ENCODE data around the gene LHX2. TPM values are rescaled to one million over a fixed set of nuclear protein-coding genes. Genes with fewer than 3 reads are reported as not detected.

LHX2 gene
- total RNA-seq, 2 donors from 2014 or later, result not detected

- H3K4me1 ChIP-seq, result peaks cover 33% of the 10 kb centered on the region
- H3K36me3 ChIP-seq (replicated peaks in 1 of 2; ENCODE audit: insufficient read depth in 1 of 2, low read depth in 2 of 2), result no peaks in the 10 kb centered on the region
- no peak for DNase-seq
- intact Hi-C loops (cut with DNase I), result no loop called here
- ATAC-seq, result no peak
- no peak overlapping the region for H3K27ac ChIP-seq
- no peaks in the 10 kb centered on the region for H3K9me3 ChIP-seq
- no peak overlapping the region for H3K4me3 ChIP-seq
- peaks cover 0 to 54% of the 10 kb centered on the region in 2 donors for H3K27me3 ChIP-seq
- TF ChIP-seq POLR2A (IDR thresholded peaks at IDR 0.05), result no peak
- TF ChIP-seq, protein P1, sequence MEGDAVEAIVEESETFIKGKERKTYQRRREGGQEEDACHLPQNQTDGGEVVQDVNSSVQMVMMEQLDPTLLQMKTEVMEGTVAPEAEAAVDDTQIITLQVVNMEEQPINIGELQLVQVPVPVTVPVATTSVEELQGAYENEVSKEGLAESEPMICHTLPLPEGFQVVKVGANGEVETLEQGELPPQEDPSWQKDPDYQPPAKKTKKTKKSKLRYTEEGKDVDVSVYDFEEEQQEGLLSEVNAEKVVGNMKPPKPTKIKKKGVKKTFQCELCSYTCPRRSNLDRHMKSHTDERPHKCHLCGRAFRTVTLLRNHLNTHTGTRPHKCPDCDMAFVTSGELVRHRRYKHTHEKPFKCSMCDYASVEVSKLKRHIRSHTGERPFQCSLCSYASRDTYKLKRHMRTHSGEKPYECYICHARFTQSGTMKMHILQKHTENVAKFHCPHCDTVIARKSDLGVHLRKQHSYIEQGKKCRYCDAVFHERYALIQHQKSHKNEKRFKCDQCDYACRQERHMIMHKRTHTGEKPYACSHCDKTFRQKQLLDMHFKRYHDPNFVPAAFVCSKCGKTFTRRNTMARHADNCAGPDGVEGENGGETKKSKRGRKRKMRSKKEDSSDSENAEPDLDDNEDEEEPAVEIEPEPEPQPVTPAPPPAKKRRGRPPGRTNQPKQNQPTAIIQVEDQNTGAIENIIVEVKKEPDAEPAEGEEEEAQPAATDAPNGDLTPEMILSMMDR (IDR thresholded peaks at IDR 0.05), result no peak
- 8 to 17% methylated on average over 13 to 15 of the region's 15 CpGs for WGBS, 2 donors
Measured at GRCh38 chr9:124019771-124020519, 8.4 kb downstream of the LHX2 start.

DNA sequence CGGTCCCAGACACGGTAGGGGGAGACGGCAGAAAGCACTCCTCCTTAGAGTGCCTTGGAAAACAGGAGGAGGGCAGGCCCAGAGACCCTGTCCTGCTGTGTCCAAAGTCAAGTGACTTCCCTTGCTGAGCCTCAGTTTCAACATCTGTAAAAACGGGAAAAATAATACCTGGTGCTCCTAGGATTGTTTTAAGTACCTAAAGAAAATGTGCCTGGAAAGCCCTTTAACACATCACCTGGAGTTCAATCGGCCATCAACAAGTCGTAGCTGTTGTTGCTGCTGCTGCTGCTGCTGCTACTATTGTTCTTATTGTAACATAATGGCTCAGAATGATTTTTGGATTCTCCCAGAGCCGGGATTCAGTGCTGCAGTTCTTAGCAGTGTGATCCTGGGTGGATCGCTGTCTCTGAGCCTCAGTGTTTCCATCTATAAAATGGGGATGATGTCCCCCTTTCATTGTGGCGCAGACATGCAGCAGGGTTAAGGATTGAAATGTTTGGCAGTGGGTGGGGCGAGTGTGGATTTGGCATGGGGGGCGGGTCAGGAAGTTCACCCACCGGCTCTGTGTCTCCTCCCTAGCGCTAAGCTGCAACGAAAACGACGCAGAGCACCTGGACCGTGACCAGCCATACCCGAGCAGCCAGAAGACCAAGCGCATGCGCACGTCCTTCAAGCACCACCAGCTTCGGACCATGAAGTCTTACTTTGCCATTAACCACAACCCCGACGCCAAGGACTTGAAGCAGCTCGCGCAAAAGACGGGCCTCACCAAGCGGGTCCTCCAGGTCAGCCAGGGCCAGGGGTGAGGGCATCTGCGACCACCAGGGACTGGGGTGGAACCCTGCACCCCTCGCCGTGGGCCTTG lies 9.2 kb downstream of the LHX2 start:
- WGBS, 2 donors, result 6 to 8% methylated on average over 29 to 31 of the region's 31 CpGs
- Histone ChIP-seq H3K4me3 (no peak overlapping the region), H3K27me3 (peaks cover 0 to 50% of the 10 kb centered on the region in 2 donors), H3K4me1 (peaks cover 26% of the 10 kb centered on the region), H3K27ac (no peak overlapping the region), H3K36me3 (replicated peaks in 1 of 2; ENCODE audit: insufficient read depth in 1 of 2, low read depth in 2 of 2) (no peaks in the 10 kb centered on the region), H3K9me3 (no peaks in the 10 kb centered on the region)
- intact Hi-C loops (cut with DNase I), result no loop called here
- no peak for DNase-seq
- no peak for ATAC-seq
- TF ChIP-seq, protein P1 (IDR thresholded peaks at IDR 0.05), result no peak
- no peak for TF ChIP-seq POLR2A (IDR thresholded peaks at IDR 0.05)

DNA sequence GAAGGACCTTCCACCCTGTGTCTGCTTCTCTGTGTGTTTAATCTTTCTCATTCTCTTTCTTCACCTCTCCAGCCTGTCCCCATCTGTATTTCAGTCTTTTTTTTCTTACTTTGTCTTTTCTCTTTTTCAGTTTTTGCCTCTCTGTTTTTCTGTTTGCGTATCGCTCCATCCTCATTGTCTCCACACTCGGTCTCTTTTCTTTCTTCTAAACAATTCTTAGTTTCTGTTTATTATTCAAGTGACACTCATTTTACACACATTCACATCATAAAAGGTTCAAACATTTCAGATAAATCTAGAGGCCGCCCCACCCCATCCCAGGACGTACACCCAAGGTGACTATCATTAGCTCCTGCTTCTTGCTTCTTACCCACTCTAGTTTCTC lies 9.8 kb downstream of the LHX2 start:
- no peak for DNase-seq
- peaks cover 0 to 46% of the 10 kb centered on the region in 2 donors for H3K27me3 ChIP-seq
- intact Hi-C loops (cut with DNase I), result no loop called here
- WGBS, 2 donors, result 9 to 21% methylated on average over 5 of the region's 5 CpGs
- no peak overlapping the region for H3K4me3 ChIP-seq
- H3K4me1 ChIP-seq, result peaks cover 24% of the 10 kb centered on the region
- no peaks in the 10 kb centered on the region for H3K9me3 ChIP-seq
- no peak for ATAC-seq
- H3K27ac ChIP-seq, result no peak overlapping the region
- H3K36me3 ChIP-seq (replicated peaks in 1 of 2; ENCODE audit: insufficient read depth in 1 of 2, low read depth in 2 of 2), result no peaks in the 10 kb centered on the region
- TF ChIP-seq, protein P1 (IDR thresholded peaks at IDR 0.05), result no peak
- TF ChIP-seq POLR2A (IDR thresholded peaks at IDR 0.05), result no peak

DNA sequence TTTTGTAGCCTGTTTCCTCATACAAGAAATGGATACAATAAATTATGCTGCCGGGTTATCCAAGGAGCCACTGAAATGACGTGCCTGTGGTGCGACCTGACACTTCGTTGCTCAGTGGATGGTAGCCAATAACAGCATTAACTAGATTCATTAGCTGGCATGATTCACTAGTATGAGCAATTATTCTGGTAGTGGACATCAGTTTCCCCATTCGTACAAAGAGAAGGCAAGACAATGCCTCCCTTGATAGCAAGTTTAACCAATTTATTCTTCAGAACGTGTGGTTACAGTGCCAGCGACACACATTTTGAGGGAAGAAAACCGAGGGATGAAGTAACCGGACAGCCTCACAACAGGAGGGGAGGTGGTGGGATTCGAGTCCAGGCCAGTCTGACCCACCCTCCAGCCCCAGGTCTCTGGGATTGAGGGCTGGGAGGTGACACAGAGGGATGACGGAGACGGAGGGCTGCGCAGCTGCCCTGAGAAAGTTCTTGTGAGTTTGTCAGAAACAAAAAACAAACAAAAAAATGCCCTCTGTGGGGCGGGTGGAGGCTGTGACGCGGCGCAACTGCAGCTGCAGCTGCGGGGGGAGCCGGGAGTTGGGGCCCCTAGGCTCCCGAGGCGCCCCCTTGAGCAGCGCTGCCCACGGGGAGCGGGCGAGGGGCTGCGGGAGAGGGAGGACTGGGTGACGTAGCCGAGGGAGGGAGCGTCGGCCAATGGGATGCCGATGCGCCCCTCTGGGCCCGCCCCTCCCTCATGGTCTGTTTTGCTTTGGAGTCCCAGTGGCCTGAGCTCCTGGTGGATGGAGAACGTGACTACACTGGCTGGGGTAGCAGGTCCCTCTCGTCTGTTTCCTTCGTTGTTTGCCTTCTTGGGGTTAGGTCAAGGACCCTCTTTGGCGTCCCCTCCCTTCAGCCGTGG lies 10.9 kb downstream of the LHX2 start:
- DNase-seq (no peak), ATAC-seq (no peak)
- peaks cover 13% of the 10 kb centered on the region for H3K4me1 ChIP-seq
- H3K9me3 ChIP-seq, result no peaks in the 10 kb centered on the region
- 8 to 12% methylated on average over 37 of the region's 38 CpGs for WGBS, 2 donors
- no peak for TF ChIP-seq POLR2A (IDR thresholded peaks at IDR 0.05)
- TF ChIP-seq, protein P1 (IDR thresholded peaks at IDR 0.05), result no peak
- H3K27me3 ChIP-seq, result peaks cover 0 to 36% of the 10 kb centered on the region in 2 donors
- H3K27ac ChIP-seq, result no peak overlapping the region
- H3K4me3 ChIP-seq, result no peak overlapping the region
- H3K36me3 ChIP-seq (replicated peaks in 1 of 2; ENCODE audit: insufficient read depth in 1 of 2, low read depth in 2 of 2), result no peaks in the 10 kb centered on the region
- intact Hi-C loops (cut with DNase I), result no loop called here
